ENCODE results near the gene BRCA1. TPM values are rescaled to one million over a fixed set of nuclear protein-coding genes. Genes with fewer than 3 reads are reported as not detected.
"Not testable (repeated sequence)": the region's sequence is repeated elsewhere in the genome, so short reads cannot be mapped to it uniquely, and the experiment has no call there.

The BRCA1 gene
- total and polyA plus RNA-seq, 4 experiments from 2014 or later: 1.1 to 6.0 (median 3.0) TPM

DNA sequence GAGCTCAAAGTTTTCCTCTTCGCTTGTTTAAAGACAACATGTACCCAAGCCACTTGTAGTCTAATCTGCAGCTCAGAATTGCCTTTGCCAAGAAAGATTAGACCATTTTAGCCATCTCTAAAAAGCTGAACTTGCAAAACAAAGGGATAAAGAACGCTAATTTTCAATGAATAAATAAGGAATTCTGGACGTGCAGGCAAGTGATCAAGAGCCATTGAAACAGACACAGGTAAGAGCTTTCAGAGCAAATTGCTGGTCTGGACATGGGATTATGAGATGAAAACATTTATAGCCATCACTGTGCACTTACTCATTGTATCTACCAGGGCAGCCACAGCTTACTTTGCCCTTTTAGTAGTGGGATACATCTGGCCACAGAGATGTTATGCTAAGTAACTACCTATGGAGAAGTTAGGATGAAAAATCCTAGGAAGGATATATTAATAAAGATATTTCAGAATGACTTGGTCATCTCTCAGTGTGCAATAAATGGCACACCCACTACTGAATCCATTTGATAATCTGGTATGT, 55.7 kb downstream of the BRCA1 start:
- POLR2A ChIA-PET (ENCODE audit: partially characterized antibody): no interaction called here
- no peaks in the 10 kb centered on the region for H3K4me1 ChIP-seq (ENCODE audit: insufficient read depth, low read length)
- intact Hi-C loops (cut with micrococcal nuclease): no loop called here
- no peaks in the 10 kb centered on the region for H3K4me1 Mint-ChIP-seq
- H3K27me3 ChIP-seq (ENCODE audit: insufficient read depth, low read length): no peaks in the 10 kb centered on the region
- H3K27ac Mint-ChIP-seq: no peak overlapping the region
- H3K27me3 Mint-ChIP-seq: no peaks in the 10 kb centered on the region
- H3K36me3 Mint-ChIP-seq: no peaks in the 10 kb centered on the region
- H3K4me3 ChIP-seq (ENCODE audit: low read length in 2 of 2): no peak overlapping the region
- H3K9me3 ChIP-seq (ENCODE audit: control insufficient read depth in 1 of 2, low read length in 2 of 2): no peaks in the 10 kb centered on the region
- no peak for DNase-seq
- H3K4me3 Mint-ChIP-seq: no peak overlapping the region
- CTCF ChIA-PET (ENCODE audit: partially characterized antibody): interaction anchor here (0.5 kb wide), 1 partner anchor 241 kb away, joined by 3 read pairs; no protein-coding TSS in a partner anchor
- no peaks in the 10 kb centered on the region for H3K9me3 Mint-ChIP-seq
- no peak overlapping the region for H3K27ac ChIP-seq (ENCODE audit: low read depth, low read length)
- H3K36me3 ChIP-seq (ENCODE audit: insufficient read depth, low read length): no peaks in the 10 kb centered on the region

DNA sequence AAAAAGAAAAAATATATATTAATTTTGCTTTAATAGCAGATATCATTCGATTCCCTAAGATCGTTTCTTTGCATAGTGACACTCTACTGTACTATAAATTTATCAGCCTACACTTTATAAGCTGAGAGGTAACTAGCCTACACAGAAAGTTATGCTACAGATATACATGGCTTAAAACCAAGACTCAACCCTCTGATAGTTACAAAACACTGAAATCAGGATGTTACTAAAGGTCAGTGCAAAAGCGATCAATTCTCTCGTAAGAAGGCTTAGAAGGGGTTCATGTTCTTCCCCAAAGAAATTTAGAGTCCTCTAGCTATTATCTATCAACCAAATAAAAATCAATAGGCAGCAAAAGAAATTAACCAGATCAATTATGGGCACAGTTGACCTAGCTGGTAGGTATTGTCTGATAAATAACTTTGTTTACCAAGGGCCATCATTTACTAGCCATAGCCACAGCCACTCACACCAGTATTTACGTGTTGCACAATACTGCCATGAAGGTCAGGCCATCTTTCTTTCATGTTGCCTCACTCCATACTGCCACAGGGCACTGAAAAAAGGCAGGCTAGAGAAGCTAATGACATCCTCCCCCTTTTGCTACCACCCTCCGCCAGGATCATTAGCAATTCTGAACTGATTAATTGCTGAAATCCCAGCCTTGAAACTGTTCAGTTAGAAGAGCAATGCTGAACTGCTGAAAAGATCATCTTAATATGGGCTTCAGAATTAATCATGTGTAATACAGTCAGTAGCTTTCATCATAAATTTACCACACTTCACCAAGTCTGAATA, 56.4 kb downstream of the BRCA1 start:
- no peaks in the 10 kb centered on the region for H3K36me3 Mint-ChIP-seq
- H3K27me3 ChIP-seq (ENCODE audit: insufficient read depth, low read length): no peaks in the 10 kb centered on the region
- H3K27ac Mint-ChIP-seq: no peak overlapping the region
- H3K9me3 ChIP-seq (ENCODE audit: control insufficient read depth in 1 of 2, low read length in 2 of 2): no peaks in the 10 kb centered on the region
- no peaks in the 10 kb centered on the region for H3K4me1 Mint-ChIP-seq
- H3K4me3 ChIP-seq (ENCODE audit: low read length in 2 of 2): no peak overlapping the region
- H3K4me3 Mint-ChIP-seq: no peak overlapping the region
- CTCF ChIA-PET (ENCODE audit: partially characterized antibody): interaction anchor here (0.5 kb wide), 1 partner anchor 242 kb away, joined by 3 read pairs; no protein-coding TSS in a partner anchor
- POLR2A ChIA-PET (ENCODE audit: partially characterized antibody): no interaction called here
- no peaks in the 10 kb centered on the region for H3K4me1 ChIP-seq (ENCODE audit: insufficient read depth, low read length)
- no peak for DNase-seq
- no peaks in the 10 kb centered on the region for H3K9me3 Mint-ChIP-seq
- intact Hi-C loops (cut with micrococcal nuclease): no loop called here
- H3K27ac ChIP-seq (ENCODE audit: low read depth, low read length): no peak overlapping the region
- no peaks in the 10 kb centered on the region for H3K36me3 ChIP-seq (ENCODE audit: insufficient read depth, low read length)
- H3K27me3 Mint-ChIP-seq: no peaks in the 10 kb centered on the region

- no peak for DNase-seq
- H3K4me3 ChIP-seq (ENCODE audit: low read length in 2 of 2): no peak overlapping the region
- no peak overlapping the region for H3K4me3 Mint-ChIP-seq
- no peaks in the 10 kb centered on the region for H3K27me3 ChIP-seq (ENCODE audit: insufficient read depth, low read length)
- CTCF ChIA-PET (ENCODE audit: partially characterized antibody): interaction anchor here (1.2 kb wide), 1 partner anchor 39 kb away, joined by 3 read pairs; no protein-coding TSS in a partner anchor
- H3K9me3 ChIP-seq (ENCODE audit: control insufficient read depth in 1 of 2, low read length in 2 of 2): no peaks in the 10 kb centered on the region
- H3K4me1 ChIP-seq (ENCODE audit: insufficient read depth, low read length): no peaks in the 10 kb centered on the region
- H3K36me3 ChIP-seq (ENCODE audit: insufficient read depth, low read length): no peaks in the 10 kb centered on the region
- POLR2A ChIA-PET (ENCODE audit: partially characterized antibody): no interaction called here
- H3K9me3 Mint-ChIP-seq: no peaks in the 10 kb centered on the region
- no peaks in the 10 kb centered on the region for H3K4me1 Mint-ChIP-seq
- H3K27me3 Mint-ChIP-seq: no peaks in the 10 kb centered on the region
- no peaks in the 10 kb centered on the region for H3K36me3 Mint-ChIP-seq
- intact Hi-C loops (cut with micrococcal nuclease): no loop called here
- no peak overlapping the region for H3K27ac ChIP-seq (ENCODE audit: low read depth, low read length)
- peak overlapping the region in 1 of 7 donors; percentile 57 for H3K27ac Mint-ChIP-seq
Measured at GRCh38 chr17:43062984-43063638, 62.1 kb downstream of the BRCA1 start.

DNA sequence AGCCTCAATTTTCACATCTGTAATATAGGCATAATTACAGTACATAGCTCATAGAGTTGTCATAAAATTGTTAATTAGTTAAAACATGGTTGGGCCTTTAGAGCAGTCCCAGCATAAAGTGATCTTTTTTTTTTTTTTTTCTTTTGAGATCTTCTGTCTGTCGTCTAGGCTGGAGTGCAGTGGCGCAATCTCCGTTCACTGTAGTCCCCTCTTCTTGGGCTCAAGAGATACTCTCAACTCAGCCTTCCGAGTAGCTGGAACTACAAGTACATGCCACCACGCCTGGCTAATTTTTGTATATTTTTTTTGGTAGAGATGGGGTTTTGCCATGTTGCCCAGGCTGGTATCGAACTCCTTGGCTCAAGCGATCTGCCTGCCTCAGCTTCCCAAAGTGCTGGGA, 69.1 kb downstream of the BRCA1 start:
- ChIA-PET POLR2A (ENCODE audit: partially characterized antibody) (no interaction called here), CTCF (ENCODE audit: partially characterized antibody) (interaction anchor here (0.6 kb wide), 1 partner anchor 1805 kb away, joined by 3 read pairs; no protein-coding TSS in a partner anchor)
- no peak overlapping the region for H3K27ac ChIP-seq (ENCODE audit: low read depth, low read length)
- Mint-ChIP-seq H3K27me3 (no peaks in the 10 kb centered on the region), H3K4me1 (no peaks in the 10 kb centered on the region), H3K36me3 (no peaks in the 10 kb centered on the region), H3K4me3 (no peak overlapping the region), H3K27ac (no peak overlapping the region), H3K9me3 (no peaks in the 10 kb centered on the region)
- intact Hi-C loops (cut with micrococcal nuclease): no loop called here
- no peak for DNase-seq
- no peaks in the 10 kb centered on the region for H3K27me3 ChIP-seq (ENCODE audit: insufficient read depth, low read length)
- H3K4me3 ChIP-seq (ENCODE audit: low read length in 2 of 2): no peak overlapping the region
- H3K9me3 ChIP-seq (ENCODE audit: control insufficient read depth in 1 of 2, low read length in 2 of 2): no peaks in the 10 kb centered on the region
- no peaks in the 10 kb centered on the region for H3K4me1 ChIP-seq (ENCODE audit: insufficient read depth, low read length)
- no peaks in the 10 kb centered on the region for H3K36me3 ChIP-seq (ENCODE audit: insufficient read depth, low read length)

DNA sequence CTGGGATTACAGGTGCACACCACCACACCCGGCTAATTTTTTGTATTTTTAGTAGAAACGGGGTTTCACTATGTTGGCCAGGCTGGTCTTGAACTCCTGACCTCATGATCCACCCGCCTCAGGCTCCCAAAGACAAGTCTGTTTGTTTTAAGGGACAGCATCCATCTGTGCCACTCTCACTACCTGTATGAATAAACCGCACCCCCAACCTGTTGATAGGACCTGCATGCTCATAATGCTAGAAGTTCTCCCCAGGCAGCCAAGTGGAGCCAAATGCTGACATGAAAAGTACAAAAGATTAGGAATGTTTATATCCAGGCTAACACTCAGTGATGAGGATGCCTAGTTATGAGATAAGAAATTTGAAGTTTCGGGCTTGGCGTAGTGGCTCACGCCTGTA, 72.2 kb downstream of the BRCA1 start:
- H3K36me3 Mint-ChIP-seq; CTCF ChIA-PET (ENCODE audit: partially characterized antibody); H3K27me3 Mint-ChIP-seq; intact Hi-C loops (cut with micrococcal nuclease); H3K9me3 Mint-ChIP-seq; H3K4me3 Mint-ChIP-seq; H3K9me3 ChIP-seq (ENCODE audit: control insufficient read depth in 1 of 2, low read length in 2 of 2); H3K27me3 ChIP-seq (ENCODE audit: insufficient read depth, low read length); H3K36me3 ChIP-seq (ENCODE audit: insufficient read depth, low read length); H3K4me1 ChIP-seq (ENCODE audit: insufficient read depth, low read length); H3K27ac Mint-ChIP-seq; H3K4me1 Mint-ChIP-seq; DNase-seq; POLR2A ChIA-PET (ENCODE audit: partially characterized antibody); H3K27ac ChIP-seq (ENCODE audit: low read depth, low read length); H3K4me3 ChIP-seq (ENCODE audit: low read length in 2 of 2): not testable (repeated sequence)

GRCh38 chr17:43051969-43052368, 73.2 kb downstream of the BRCA1 start:
- H3K4me3 ChIP-seq (ENCODE audit: low read length in 2 of 2): no peak overlapping the region
- H3K4me1 ChIP-seq (ENCODE audit: insufficient read depth, low read length): no peaks in the 10 kb centered on the region
- H3K9me3 Mint-ChIP-seq: no peaks in the 10 kb centered on the region
- no peak overlapping the region for H3K4me3 Mint-ChIP-seq
- ChIA-PET POLR2A (ENCODE audit: partially characterized antibody) (no interaction called here), CTCF (ENCODE audit: partially characterized antibody) (no interaction called here)
- no peaks in the 10 kb centered on the region for H3K36me3 ChIP-seq (ENCODE audit: insufficient read depth, low read length)
- intact Hi-C loops (cut with micrococcal nuclease): no loop called here
- no peak for DNase-seq
- H3K9me3 ChIP-seq (ENCODE audit: control insufficient read depth in 1 of 2, low read length in 2 of 2): no peaks in the 10 kb centered on the region
- H3K27me3 ChIP-seq (ENCODE audit: insufficient read depth, low read length): no peaks in the 10 kb centered on the region
- no peaks in the 10 kb centered on the region for H3K4me1 Mint-ChIP-seq
- no peaks in the 10 kb centered on the region for H3K27me3 Mint-ChIP-seq
- no peak overlapping the region for H3K27ac ChIP-seq (ENCODE audit: low read depth, low read length)
- H3K36me3 Mint-ChIP-seq: no peaks in the 10 kb centered on the region
- H3K27ac Mint-ChIP-seq: peak overlapping the region in 1 of 7 donors; percentile 12

DNA sequence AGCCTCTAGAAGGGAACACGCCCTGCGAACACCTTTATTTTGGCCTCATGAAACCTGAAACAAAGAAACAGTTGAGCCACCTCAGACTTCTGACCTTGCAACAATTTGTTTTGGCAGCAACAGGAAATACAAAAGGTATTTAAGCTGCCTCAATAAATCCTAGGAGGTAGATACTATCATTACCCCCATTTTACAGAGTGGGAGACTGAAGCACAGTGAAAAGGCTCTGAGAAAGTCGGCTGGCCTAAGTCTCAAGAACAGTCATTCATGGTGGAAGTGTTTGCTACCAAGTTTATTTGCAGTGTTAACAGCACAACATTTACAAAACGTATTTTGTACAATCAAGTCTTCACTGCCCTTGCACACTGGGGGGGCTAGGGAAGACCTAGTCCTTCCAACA, 81.1 kb downstream of the BRCA1 start:
- Histone ChIP-seq H3K9me3 (ENCODE audit: control insufficient read depth in 1 of 2, low read length in 2 of 2) (no peaks in the 10 kb centered on the region), H3K4me1 (ENCODE audit: insufficient read depth, low read length) (no peaks in the 10 kb centered on the region), H3K27me3 (ENCODE audit: insufficient read depth, low read length) (no peaks in the 10 kb centered on the region), H3K36me3 (ENCODE audit: insufficient read depth, low read length) (no peaks in the 10 kb centered on the region), H3K27ac (ENCODE audit: low read depth, low read length) (no peak overlapping the region), H3K4me3 (ENCODE audit: low read length in 2 of 2) (no peak overlapping the region)
- ChIA-PET POLR2A (ENCODE audit: partially characterized antibody) (no interaction called here), CTCF (ENCODE audit: partially characterized antibody) (interaction anchor here (0.6 kb wide), 1 partner anchor 606 kb away, joined by 3 read pairs; no protein-coding TSS in a partner anchor)
- Mint-ChIP-seq H3K27ac (no peak overlapping the region), H3K9me3 (no peaks in the 10 kb centered on the region), H3K27me3 (no peaks in the 10 kb centered on the region), H3K4me3 (no peak overlapping the region), H3K4me1 (no peaks in the 10 kb centered on the region), H3K36me3 (no peaks in the 10 kb centered on the region)
- intact Hi-C loops (cut with micrococcal nuclease): no loop called here
- DNase-seq: no peak

All from CD4-positive, alpha-beta memory T cell (primary cell).